Measurements from ENCODE around the gene OLFM1.
"Not testable (repeated sequence)": the region's sequence is repeated elsewhere in the genome, so short reads cannot be mapped to it uniquely, and the experiment has no call there.

OLFM1 gene

GRCh38 chr9:135159801-135160200 is 72.3 kb downstream of the OLFM1 start:
- Histone ChIP-seq H3K4me3 (ENCODE audit: low read depth, low read length) (no peak overlapping the region), H3K36me3 (ENCODE audit: control insufficient read depth, insufficient read depth, low read length) (no peaks in the 10 kb centered on the region), H3K27ac (no peak overlapping the region), H2AFZ (no peak overlapping the region), H3K79me2 (no peaks in the 10 kb centered on the region), H3K4me2 (ENCODE audit: low read length) (no peak overlapping the region), H3K4me1 (no peaks in the 10 kb centered on the region), H3K9ac (no peak overlapping the region), H3K9me3 (ENCODE audit: control insufficient read depth, low read length) (no peaks in the 10 kb centered on the region), H3K27me3 (ENCODE audit: control insufficient read depth, insufficient read depth, low read length) (no peaks in the 10 kb centered on the region)
- TF ChIP-seq, protein P1, sequence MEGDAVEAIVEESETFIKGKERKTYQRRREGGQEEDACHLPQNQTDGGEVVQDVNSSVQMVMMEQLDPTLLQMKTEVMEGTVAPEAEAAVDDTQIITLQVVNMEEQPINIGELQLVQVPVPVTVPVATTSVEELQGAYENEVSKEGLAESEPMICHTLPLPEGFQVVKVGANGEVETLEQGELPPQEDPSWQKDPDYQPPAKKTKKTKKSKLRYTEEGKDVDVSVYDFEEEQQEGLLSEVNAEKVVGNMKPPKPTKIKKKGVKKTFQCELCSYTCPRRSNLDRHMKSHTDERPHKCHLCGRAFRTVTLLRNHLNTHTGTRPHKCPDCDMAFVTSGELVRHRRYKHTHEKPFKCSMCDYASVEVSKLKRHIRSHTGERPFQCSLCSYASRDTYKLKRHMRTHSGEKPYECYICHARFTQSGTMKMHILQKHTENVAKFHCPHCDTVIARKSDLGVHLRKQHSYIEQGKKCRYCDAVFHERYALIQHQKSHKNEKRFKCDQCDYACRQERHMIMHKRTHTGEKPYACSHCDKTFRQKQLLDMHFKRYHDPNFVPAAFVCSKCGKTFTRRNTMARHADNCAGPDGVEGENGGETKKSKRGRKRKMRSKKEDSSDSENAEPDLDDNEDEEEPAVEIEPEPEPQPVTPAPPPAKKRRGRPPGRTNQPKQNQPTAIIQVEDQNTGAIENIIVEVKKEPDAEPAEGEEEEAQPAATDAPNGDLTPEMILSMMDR (IDR thresholded peaks at IDR 0.05): no peak

DNA sequence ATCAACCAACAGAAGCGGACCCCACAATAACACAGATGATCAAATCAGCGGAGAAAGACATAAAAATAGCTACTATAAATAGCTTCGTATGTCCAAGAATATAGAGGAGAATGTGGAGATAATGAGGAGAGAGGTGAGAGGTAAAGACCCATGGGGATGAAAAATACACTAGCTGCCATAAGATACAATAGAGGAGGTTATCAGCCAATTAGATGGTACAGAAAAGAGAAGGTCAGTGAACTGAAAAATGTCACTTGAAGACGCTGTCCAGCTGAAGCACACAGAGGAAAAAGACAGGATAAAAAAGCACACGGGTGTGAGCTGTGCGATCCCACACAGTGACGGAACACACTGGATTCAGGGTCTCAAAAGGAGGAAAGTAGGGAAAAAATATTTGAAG is 73.4 kb downstream of the OLFM1 start:
- Histone ChIP-seq H3K36me3 (ENCODE audit: control insufficient read depth, insufficient read depth, low read length) (no peaks in the 10 kb centered on the region), H3K4me1 (no peaks in the 10 kb centered on the region), H3K9me3 (ENCODE audit: control insufficient read depth, low read length) (no peaks in the 10 kb centered on the region), H3K9ac (no peak overlapping the region), H2AFZ (no peak overlapping the region), H3K79me2 (no peaks in the 10 kb centered on the region), H3K27me3 (ENCODE audit: control insufficient read depth, insufficient read depth, low read length) (no peaks in the 10 kb centered on the region), H3K4me2 (ENCODE audit: low read length) (no peak overlapping the region), H3K4me3 (ENCODE audit: low read depth, low read length) (no peak overlapping the region), H3K27ac (no peak overlapping the region)
- TF ChIP-seq, protein P1 (IDR thresholded peaks at IDR 0.05): no peak

- not testable (repeated sequence) for H3K4me1 ChIP-seq; H3K27ac ChIP-seq; H3K9me3 ChIP-seq (ENCODE audit: control insufficient read depth, low read length); H3K79me2 ChIP-seq; H3K4me3 ChIP-seq (ENCODE audit: low read depth, low read length); H3K4me2 ChIP-seq (ENCODE audit: low read length); H3K27me3 ChIP-seq (ENCODE audit: control insufficient read depth, insufficient read depth, low read length); H3K9ac ChIP-seq; H3K36me3 ChIP-seq (ENCODE audit: control insufficient read depth, insufficient read depth, low read length); H2AFZ ChIP-seq
Measured at GRCh38 chr9:135162599-135162998, 75.1 kb downstream of the OLFM1 start.

- Histone ChIP-seq H3K79me2 (no peaks in the 10 kb centered on the region), H3K4me1 (no peaks in the 10 kb centered on the region), H3K36me3 (ENCODE audit: control insufficient read depth, insufficient read depth, low read length) (no peaks in the 10 kb centered on the region), H2AFZ (no peak overlapping the region), H3K9ac (no peak overlapping the region), H3K4me3 (ENCODE audit: low read depth, low read length) (no peak overlapping the region), H3K27ac (no peak overlapping the region), H3K4me2 (ENCODE audit: low read length) (no peak overlapping the region), H3K27me3 (ENCODE audit: control insufficient read depth, insufficient read depth, low read length) (peaks cover 3% of the 10 kb centered on the region), H3K9me3 (ENCODE audit: control insufficient read depth, low read length) (no peaks in the 10 kb centered on the region)
- TF ChIP-seq, protein P1 (IDR thresholded peaks at IDR 0.05): no peak
Measured at GRCh38 chr9:135163023-135163780, 75.7 kb downstream of the OLFM1 start.

DNA sequence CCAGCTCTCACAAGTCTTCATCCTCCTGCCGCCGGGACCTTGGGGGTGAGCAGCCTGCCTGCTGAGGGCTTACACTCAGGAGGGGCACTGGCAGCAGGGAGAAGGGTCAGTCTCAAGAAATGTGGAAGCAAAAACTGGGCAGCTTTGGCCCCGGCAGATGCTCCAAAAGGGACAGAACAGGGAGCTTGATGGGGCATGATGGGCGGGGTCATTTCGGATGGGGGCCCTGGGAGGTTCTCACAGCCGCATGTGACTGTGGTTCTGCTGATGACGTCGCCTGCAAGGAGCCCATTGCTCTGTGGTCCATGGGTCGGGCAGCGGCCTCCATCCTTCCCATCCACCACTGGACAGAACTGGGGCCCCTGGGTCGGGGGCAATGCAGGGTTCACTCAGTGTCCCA is 76.6 kb downstream of the OLFM1 start:
- H2AFZ ChIP-seq: no peak overlapping the region
- no peaks in the 10 kb centered on the region for H3K9me3 ChIP-seq (ENCODE audit: control insufficient read depth, low read length)
- H3K27me3 ChIP-seq (ENCODE audit: control insufficient read depth, insufficient read depth, low read length): peaks cover 3% of the 10 kb centered on the region
- no peaks in the 10 kb centered on the region for H3K79me2 ChIP-seq
- H3K4me2 ChIP-seq (ENCODE audit: low read length): no peak overlapping the region
- H3K27ac ChIP-seq: no peak overlapping the region
- no peaks in the 10 kb centered on the region for H3K4me1 ChIP-seq
- no peaks in the 10 kb centered on the region for H3K36me3 ChIP-seq (ENCODE audit: control insufficient read depth, insufficient read depth, low read length)
- TF ChIP-seq, protein P1 (IDR thresholded peaks at IDR 0.05): no peak
- no peak overlapping the region for H3K4me3 ChIP-seq (ENCODE audit: low read depth, low read length)
- H3K9ac ChIP-seq: no peak overlapping the region
